HT-29 (cell line): Measurements from ENCODE around the gene TUBAL3. TPM values are rescaled to one million over a fixed set of nuclear protein-coding genes. Genes with fewer than 3 reads are reported as not detected.

Source experiments
- DNase-seq: peaks from one replicate; pipeline ENCODE4 v3.0.0-alpha.2; 2015; ENCODE audit warnings: low spot score
- total RNA-seq: library from RNA; depleted of rRNA; stranded (reverse); fragments of >200 nt; shearing (Covaris generic); gene quantifications from 2 replicates; pipeline ENCODE4 v1.2.3, GENCODE V29; 2014; rRNA removed

Gene TUBAL3
- total RNA-seq = 0.05 and 0.47 TPM in 2 replicates

- no peak for DNase-seq
These were observed at the start of gene TUBAL3 for GRCh38 chr10:5404208-5405041. TSS of gene TUBAL3 (minus strand) at chr10:5404828. CDS start at chr10:5404792, 36 bp downstream.

- no peak for DNase-seq
These were observed 49.3 kb upstream of the TUBAL3 start for GRCh38 chr10:5453749-5454489.

GRCh38 chr10:5450605-5451384, 46.2 kb upstream of the TUBAL3 start:
- no peak for DNase-seq

GRCh38 chr10:5449823-5450222, 45.2 kb upstream of the TUBAL3 start:
- peak; percentile 47 for DNase-seq

GRCh38 chr10:5449227-5449626, 44.6 kb upstream of the TUBAL3 start:
- DNase-seq = peak; percentile 34

- DNase-seq = no peak
These were observed 43.8 kb upstream of the TUBAL3 start for GRCh38 chr10:5448333-5449001.

- DNase-seq = peak; percentile 65
These were observed 43.0 kb upstream of the TUBAL3 start for GRCh38 chr10:5447611-5448071.

- no peak for DNase-seq
These were observed 42.4 kb upstream of the TUBAL3 start for GRCh38 chr10:5447056-5447455.

- peak; percentile 98 for DNase-seq
These were observed 41.8 kb upstream of the TUBAL3 start for GRCh38 chr10:5446390-5446926.

GRCh38 chr10:5445006-5445405, 40.4 kb upstream of the TUBAL3 start:
- DNase-seq = no peak

- no peak for DNase-seq
These were observed 38.8 kb upstream of the TUBAL3 start for GRCh38 chr10:5443429-5443828.

- DNase-seq = no peak
These were observed 38.4 kb upstream of the TUBAL3 start for GRCh38 chr10:5442990-5443370.

- peak; percentile 90 for DNase-seq
These were observed 37.7 kb upstream of the TUBAL3 start for GRCh38 chr10:5442065-5442989.

- no peak for DNase-seq
These were observed 36.5 kb upstream of the TUBAL3 start for GRCh38 chr10:5441106-5441505.

GRCh38 chr10:5440206-5440605, 35.6 kb upstream of the TUBAL3 start:
- no peak for DNase-seq

GRCh38 chr10:5435328-5435727, 30.7 kb upstream of the TUBAL3 start:
- no peak for DNase-seq

GRCh38 chr10:5434017-5434753, 29.6 kb upstream of the TUBAL3 start:
- peak; percentile 70 for DNase-seq

GRCh38 chr10:5433182-5433581, 28.6 kb upstream of the TUBAL3 start:
- no peak for DNase-seq

- no peak for DNase-seq
These were observed 23.5 kb upstream of the TUBAL3 start for GRCh38 chr10:5428133-5428532.
